Hepatocyte (in vitro differentiated cells): Measurements from ENCODE around the gene DISP1.

ENCODE experiments used
- EZH2 ChIP-seq: fragments of 200-600 bp; sonication (generic); IDR thresholded peaks from 2 replicates; pipeline ENCODE4 v1.6.1; 2016; ENCODE audit warnings: antibody characterized with exemption, mild to moderate bottlenecking, borderline replicate concordance
- EZH2phosphoT487 ChIP-seq: fragments of 200-600 bp; sonication (generic); IDR thresholded peaks from one replicate; pipeline ENCODE4 v1.6.1; 2018; ENCODE audit warnings: antibody characterized with exemption, mild to moderate bottlenecking, low read depth, moderate library complexity; ENCODE audit not compliant: unreplicated experiment, severe bottlenecking
- TF ChIP-seq, protein P1 (sequence below): fragments of 200-600 bp; sonication (generic); IDR thresholded peaks from 2 replicates; pipeline ENCODE4 v1.5.1; 2016; ENCODE audit warnings: antibody characterized with exemption, mild to moderate bottlenecking; ENCODE audit not compliant: poor library complexity

DNA sequence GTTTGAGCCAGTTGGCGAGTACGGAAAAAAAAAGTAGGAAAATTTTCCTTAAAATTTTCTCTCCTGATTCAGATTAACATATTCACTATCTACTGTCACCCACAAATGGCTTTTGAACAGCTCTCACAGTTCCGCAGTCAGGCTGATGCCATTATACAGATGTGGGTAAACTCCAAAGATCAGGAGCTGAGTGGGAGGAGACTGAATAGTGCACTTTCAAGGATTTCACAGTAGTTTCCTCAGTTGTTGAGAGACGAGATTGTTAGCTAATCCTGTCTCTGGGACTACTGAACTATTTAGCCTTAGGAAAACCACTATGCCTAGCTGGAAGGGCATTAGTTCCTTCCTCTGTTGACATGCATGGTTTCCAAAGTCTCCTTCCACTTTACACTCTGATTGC lies 3.2 kb upstream of the DISP1 start:
- TF ChIP-seq, protein P1, sequence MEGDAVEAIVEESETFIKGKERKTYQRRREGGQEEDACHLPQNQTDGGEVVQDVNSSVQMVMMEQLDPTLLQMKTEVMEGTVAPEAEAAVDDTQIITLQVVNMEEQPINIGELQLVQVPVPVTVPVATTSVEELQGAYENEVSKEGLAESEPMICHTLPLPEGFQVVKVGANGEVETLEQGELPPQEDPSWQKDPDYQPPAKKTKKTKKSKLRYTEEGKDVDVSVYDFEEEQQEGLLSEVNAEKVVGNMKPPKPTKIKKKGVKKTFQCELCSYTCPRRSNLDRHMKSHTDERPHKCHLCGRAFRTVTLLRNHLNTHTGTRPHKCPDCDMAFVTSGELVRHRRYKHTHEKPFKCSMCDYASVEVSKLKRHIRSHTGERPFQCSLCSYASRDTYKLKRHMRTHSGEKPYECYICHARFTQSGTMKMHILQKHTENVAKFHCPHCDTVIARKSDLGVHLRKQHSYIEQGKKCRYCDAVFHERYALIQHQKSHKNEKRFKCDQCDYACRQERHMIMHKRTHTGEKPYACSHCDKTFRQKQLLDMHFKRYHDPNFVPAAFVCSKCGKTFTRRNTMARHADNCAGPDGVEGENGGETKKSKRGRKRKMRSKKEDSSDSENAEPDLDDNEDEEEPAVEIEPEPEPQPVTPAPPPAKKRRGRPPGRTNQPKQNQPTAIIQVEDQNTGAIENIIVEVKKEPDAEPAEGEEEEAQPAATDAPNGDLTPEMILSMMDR, result no peak
- TF ChIP-seq EZH2 (no peak), EZH2phosphoT487 (no peak)
